ENCODE measurements around the gene CDV3.
"Not testable (repeated sequence)": the region's sequence is repeated elsewhere in the genome, so short reads cannot be mapped to it uniquely, and the experiment has no call there.

The CDV3 gene

DNA sequence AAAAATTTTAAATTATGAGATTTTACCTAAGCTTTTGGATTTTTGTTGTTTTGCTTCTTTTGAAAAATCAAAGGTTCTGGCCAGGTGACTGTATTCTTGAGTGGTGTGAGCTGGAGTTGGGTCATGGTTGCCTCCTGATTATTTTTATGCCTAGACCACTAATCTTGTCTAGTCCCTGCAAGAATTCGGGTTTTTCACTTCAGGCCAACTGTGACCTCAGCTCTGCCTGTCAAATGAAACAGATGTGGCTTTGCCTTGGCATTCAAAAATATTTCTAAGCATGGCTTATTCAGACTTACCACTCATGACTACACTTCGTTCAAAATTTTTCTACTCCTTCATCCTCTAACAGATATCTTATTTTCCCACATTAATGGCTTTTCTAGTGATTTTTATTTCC is 25.4 kb upstream of the CDV3 start:
- TF ChIP-seq ZNF274 (IDR thresholded peaks at IDR 0.05; ENCODE audit: low read depth, low read length): no peak
- H3K4me3 ChIP-seq (ENCODE audit: low read length): no peak overlapping the region

DNA sequence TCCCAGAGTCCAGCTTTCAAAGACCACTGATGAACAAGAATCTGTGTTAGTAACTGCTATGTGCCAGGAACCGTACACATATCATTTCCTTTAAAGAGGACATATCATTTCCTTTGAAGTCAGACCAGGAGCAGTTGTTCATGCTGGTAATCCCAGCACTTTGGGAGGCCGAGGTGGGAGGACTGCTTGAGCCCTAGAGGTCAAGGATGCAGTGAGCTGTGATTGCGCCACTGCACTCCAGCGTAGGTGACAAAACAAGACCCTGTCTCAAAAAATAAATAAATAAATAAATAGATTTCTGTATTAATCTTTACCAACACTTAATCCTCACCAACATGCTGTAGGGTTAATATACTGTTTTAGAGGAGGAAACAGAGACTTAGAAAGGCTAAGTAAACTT is 23.9 kb upstream of the CDV3 start:
- no peak for TF ChIP-seq ZNF274 (IDR thresholded peaks at IDR 0.05; ENCODE audit: low read depth, low read length)
- no peak overlapping the region for H3K4me3 ChIP-seq (ENCODE audit: low read length)

DNA sequence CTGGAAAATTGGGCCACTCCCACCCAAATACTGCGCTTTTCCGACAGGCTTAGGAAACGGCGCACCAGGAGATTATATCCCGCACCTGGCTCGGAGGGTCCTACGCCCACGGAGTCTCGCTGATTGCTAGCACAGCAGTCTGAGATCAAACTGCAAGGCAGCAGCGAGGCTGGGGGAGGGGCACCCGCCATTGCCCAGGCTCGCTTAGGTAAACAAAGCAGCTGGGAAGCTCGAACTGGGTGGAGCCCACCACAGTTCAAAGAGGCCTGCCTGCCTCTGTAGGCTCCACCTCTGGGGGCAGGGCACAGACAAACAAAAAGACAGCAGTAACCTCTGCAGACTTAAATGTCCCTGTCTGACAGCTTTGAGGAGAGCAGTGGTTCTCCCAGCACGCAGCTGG is 21.9 kb upstream of the CDV3 start:
- H3K4me3 ChIP-seq (ENCODE audit: low read length): not testable (repeated sequence)

- TF ChIP-seq ZNF274 (IDR thresholded peaks at IDR 0.05; ENCODE audit: low read depth, low read length): no peak
Observed at GRCh38 chr3:133561679-133562078, 11.8 kb upstream of the CDV3 start.

DNA sequence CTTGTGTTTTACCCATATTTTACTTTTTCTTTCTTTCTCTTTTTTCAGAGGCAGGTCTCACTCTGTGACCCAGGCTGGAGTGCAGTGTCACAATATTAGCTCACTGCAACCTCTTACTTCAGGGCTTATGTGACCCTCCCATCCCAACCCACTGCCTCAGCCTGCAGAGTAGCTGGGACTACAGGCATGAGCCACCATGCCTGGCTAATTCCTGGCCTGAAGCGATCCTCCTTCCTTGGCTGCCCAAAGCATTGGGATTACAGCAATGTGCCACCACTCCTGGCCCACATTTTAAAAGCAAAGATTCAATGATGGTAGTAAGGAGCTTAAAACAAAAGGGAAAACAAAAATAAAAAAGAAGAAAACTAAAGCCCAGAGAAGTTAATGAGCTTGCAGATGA is 11.1 kb upstream of the CDV3 start:
- no peak for TF ChIP-seq ZNF274 (IDR thresholded peaks at IDR 0.05; ENCODE audit: low read depth, low read length)
- no peak overlapping the region for H3K4me3 ChIP-seq (ENCODE audit: low read length)

More at GRCh38 chr3:133561679-133562078, 11.8 kb upstream of the CDV3 start:
- H3K4me3 ChIP-seq (ENCODE audit: low read length): no peak overlapping the region

DNA sequence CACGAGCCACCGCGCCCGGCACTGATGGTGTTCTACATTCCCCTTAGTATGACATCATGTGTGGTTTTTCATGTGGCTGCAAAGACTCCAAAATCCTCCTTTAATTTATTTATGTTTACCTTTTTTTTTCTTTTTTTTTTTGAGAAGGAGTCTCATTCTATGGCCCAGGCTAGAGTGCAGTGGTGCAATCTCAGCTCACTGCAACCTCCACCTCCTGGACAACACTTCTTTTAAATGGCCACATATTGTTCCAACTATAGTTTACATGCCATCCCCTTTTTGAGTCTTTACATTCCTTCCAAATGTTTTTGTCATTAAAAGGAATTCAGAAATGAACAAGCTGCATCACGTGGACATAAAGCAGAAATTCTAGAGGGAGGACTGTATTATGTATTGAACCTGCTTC is 10.3 kb upstream of the CDV3 start:
- no peak for TF ChIP-seq ZNF274 (IDR thresholded peaks at IDR 0.05; ENCODE audit: low read depth, low read length)
- no peak overlapping the region for H3K4me3 ChIP-seq (ENCODE audit: low read length)

DNA sequence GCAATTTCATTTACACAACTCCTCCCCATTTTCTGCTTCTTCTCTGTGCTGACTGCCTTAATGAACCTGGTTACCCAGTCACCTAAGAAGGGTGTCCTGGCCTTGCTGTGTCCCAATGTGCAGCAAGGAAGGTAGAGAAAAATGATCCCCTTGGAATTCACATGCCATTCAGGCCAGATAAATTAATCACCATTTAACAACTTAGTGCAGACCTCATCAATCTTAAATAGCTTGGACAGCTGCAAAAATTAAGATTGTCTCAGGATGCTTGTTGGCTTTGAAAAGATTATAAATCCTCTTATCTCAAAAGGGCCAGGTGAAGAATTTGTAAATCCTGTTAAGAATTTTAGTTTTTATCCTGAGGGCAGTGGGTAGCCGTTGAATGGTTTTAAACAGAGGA is 9.7 kb upstream of the CDV3 start:
- no peak overlapping the region for H3K4me3 ChIP-seq (ENCODE audit: low read length)
- no peak for TF ChIP-seq ZNF274 (IDR thresholded peaks at IDR 0.05; ENCODE audit: low read depth, low read length)

DNA sequence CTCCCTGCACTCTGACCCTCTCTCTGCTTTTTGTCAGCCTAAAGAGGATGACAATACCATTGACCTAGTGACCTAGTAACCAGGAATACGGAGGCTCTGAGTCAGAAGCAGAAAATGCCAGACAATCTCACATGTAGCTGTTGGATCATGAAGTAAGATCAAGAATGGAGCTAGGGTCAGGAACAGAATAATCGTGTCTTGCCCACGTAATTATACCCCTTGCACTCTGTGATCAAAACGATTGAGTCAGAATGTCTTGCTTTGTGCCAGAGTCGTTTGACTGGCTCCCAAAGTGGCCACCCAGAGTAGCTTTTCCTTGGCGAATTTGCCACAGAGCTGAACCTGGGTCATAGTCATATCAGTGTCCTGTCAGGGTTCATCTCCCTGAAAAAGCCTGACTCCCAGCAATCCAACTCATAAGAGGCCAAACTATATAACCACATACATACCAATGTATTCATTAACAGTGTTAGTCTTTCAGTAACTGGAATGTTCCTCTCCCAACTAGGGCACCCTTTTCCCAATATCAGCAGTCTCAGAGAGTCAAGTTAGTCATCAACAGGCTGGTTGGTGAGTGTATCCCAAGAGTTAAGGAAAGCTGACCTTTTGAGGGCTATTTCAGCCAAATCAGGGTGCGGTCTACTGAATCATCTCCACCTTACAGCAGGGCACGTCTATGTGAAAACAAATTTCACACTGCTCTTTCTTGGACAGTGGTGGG is 5.0 kb upstream of the CDV3 start:
- H3K4me3 ChIP-seq (ENCODE audit: low read length): no peak overlapping the region
- TF ChIP-seq ZNF274 (IDR thresholded peaks at IDR 0.05; ENCODE audit: low read depth, low read length): no peak

GRCh38 chr3:133570139-133570936 is 3.1 kb upstream of the CDV3 start:
- no peak overlapping the region for H3K4me3 ChIP-seq (ENCODE audit: low read length)
- TF ChIP-seq ZNF274 (IDR thresholded peaks at IDR 0.05; ENCODE audit: low read depth, low read length): no peak

DNA sequence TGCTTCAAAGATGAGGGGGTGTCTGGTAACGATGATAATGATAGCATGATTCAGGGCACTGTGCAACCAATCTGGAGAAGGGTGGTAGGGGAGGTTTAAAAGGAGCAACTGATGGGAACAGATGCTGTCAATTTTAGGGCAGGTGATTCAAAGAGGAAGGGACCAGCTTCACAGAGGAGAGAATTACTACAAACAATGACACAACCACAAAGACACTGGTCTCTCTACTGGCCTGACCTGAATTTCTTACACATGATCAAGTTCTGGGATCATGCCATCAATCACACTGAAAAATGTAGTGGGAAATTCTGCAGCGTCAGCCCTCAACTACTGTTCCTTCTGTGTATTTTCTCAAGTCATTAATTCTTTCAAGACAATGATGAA is 2.6 kb upstream of the CDV3 start:
- no peak for TF ChIP-seq ZNF274 (IDR thresholded peaks at IDR 0.05; ENCODE audit: low read depth, low read length)
- no peak overlapping the region for H3K4me3 ChIP-seq (ENCODE audit: low read length)

DNA sequence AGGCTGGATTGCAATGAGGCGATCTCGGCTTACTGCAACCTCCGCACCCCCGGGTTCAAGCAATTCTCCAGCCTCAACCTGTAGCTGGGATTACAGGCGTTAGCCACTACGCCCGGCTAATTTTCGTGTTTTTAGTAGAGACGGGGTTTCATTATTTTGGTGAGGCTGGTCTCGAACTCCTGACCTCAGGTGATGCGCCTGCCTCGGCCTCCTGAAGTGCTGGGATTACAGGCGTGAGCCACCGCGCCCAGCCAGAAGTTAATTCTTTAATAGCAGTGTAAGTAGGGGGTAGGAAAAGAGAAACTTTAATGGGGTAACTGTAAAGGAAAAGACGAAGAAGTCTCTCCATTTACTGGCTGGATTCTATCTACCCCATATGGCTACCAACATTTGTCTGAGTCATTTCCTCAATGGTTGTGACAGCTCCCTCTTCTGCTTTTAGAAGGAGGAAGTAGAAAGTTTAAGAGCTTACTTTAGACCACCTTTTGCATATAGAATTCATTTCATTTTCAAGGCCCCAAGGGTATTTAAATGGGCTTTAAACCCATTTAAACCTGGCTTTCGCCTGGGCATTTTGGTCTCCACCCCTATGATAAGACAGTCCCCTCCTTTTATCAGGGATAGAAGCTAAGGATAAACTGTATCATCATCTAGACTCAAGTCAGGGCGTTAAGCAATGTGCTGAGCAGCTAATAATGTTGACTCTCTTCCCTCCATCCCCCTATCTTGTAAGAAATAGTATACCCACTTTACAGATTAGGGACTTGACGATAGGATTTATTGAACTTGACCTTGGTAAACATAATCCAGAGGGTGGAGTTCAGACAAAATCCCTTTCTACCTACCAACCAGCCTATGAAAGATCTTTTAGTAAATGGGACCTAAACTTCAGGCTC is 1.1 kb upstream of the CDV3 start:
- H3K4me3 ChIP-seq (ENCODE audit: low read length): peak overlapping the region; percentile 59; the same call in 1 of the 2 replicates
- TF ChIP-seq ZNF274 (IDR thresholded peaks at IDR 0.05; ENCODE audit: low read depth, low read length): no peak

DNA sequence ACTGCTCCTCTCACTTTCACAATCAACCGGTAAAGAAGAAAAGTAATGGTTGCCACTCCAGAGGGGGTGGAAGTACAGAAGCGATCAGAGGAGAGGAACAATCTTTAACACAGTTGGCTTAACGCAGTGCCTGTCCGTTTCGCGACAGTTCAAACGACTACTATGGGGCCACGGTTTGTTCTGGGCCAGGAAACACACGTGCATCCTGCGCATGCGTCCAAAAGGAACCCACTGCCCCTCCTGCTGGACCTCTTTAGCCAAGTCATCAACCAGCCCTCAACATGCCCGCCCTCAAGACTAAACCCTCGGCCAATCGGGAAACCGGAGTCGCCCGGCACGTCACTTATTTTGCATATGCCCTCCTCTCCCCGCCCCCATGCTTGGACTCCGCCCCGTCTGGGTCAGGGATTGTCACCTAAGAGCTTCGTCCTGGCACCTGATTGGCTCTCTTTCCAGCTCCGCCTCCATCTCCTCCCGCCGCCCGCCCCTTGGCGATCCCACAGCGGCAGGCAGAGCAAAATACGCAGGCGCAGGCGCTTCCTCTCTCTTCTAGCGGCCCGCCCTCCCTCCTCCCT is 345 bp upstream of the CDV3 start:
- no peak for TF ChIP-seq ZNF274 (IDR thresholded peaks at IDR 0.05; ENCODE audit: low read depth, low read length)

DNA sequence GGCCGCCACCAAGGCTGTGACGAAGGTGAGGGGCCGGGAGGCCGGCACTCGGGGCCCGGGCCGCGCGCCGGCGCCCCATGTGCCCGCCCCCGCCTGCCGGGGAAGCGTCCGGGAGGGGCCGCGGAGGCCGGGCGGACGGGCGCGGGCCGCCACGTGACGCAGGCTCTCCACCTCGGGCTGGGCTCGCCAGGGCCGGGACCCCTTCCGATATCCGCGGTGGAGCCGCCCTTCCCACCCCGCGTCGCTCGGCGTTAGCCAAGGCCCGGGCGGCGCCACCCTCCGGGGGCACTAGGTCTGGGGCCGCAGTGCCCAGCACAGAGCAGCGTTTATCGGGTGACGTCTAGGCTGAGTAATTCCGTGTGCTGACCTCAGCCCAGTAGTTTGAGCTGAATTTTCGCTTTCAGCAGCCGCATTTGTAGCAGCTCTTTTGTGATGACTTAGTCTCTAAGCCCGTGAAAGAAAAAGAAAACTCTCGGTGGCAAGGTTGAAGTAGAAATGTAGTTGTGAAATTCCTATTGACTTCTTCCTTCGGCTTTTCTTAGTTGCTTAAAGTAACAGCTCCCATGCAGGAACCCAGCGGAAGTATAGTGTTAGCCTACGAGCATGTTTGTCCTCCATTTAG is 885 bp downstream of the CDV3 start:
- TF ChIP-seq ZNF274 (IDR thresholded peaks at IDR 0.05; ENCODE audit: low read depth, low read length): no peak
- H3K4me3 ChIP-seq (ENCODE audit: low read length): peak overlapping the region; percentile 100

More for the DNA sequence above, 345 bp upstream of the CDV3 start:
- H3K4me3 ChIP-seq (ENCODE audit: low read length): peak overlapping the region; percentile 59; the same call in 1 of the 2 replicates

DNA sequence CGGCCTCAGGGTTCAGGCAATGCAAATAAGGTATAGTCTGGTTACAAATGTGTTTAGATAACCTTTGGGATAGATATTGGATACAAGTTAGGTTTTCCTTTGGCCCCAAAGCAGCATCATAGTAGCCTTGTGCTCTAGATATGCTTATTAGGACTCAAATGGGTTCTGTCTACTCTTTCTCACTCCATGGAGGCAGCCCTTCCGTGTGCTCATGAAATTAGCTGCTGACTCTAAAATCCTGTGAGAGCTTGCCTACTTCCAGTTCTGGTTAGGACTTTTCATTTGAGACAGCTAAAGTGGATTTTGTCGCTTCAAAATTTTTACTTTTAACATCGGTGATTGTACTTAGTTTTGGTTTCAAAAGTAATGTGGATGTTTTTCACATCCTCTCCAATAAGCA is 1.6 kb downstream of the CDV3 start:
- peak overlapping the region; percentile 100 for H3K4me3 ChIP-seq (ENCODE audit: low read length)
- no peak for TF ChIP-seq ZNF274 (IDR thresholded peaks at IDR 0.05; ENCODE audit: low read depth, low read length)

All from GM08714 (cell line).